Natural killer cell (primary cell): ENCODE data around the gene CDHR1. TPM values are rescaled to one million over a fixed set of nuclear protein-coding genes. Genes with fewer than 3 reads are reported as not detected.

Experiments
- ATAC-seq, 3 donors: fragments of 150-1000 bp in 2 of 3; fragments of 200-7000 bp in 1 of 3; cut with Tn5 transposase; 1 replicate in 1 of 3; 2 replicates in 2 of 3; pipeline ENCODE4 v1.10.0; 2021; ENCODE audit warnings: mild to moderate bottlenecking in 2 of 3, moderate library complexity in 2 of 3
- DNase-seq, 2 donors: peaks; one replicate each; pipeline versions ENCODE4 v3.0.0 to v3.0.0-alpha.2; 2013 to 2021; ENCODE audit warnings: mixed read lengths in 1 of 2
- H3K27ac ChIP-seq: one replicate; pipeline ENCODE4 v1.5.1; 2013; ENCODE audit warnings: mild to moderate bottlenecking, low read length
- H3K27me3 ChIP-seq: one replicate; pipeline ENCODE4 v1.6.1; 2013; ENCODE audit warnings: low read length; ENCODE audit not compliant: control insufficient read depth, insufficient read depth
- H3K36me3 ChIP-seq: one replicate; pipeline ENCODE4 v1.6.1; 2013; ENCODE audit warnings: low read length; ENCODE audit not compliant: control insufficient read depth, insufficient read depth
- H3K4me1 ChIP-seq: one replicate; pipeline ENCODE4 v1.6.1; 2013; ENCODE audit warnings: low read length; ENCODE audit not compliant: control insufficient read depth, insufficient read depth
- H3K4me3 ChIP-seq: one replicate; pipeline ENCODE4 v1.5.1; 2013; ENCODE audit warnings: low read length
- H3K9me3 ChIP-seq: one replicate; pipeline ENCODE4 v1.6.1; 2013; ENCODE audit warnings: low read length; ENCODE audit not compliant: control insufficient read depth, insufficient read depth
- H3K27ac Mint-ChIP-seq, 2 donors: one replicate each; pipeline ENCODE4 v1.8.0; 2022; ENCODE audit warnings: mild to moderate bottlenecking in 2 of 2, mixed read lengths in 2 of 2, moderate library complexity in 1 of 2
- H3K27me3 Mint-ChIP-seq, 2 donors: one replicate each; pipeline ENCODE4 v1.8.0; 2022; ENCODE audit warnings: low read depth in 2 of 2, mixed read lengths in 2 of 2
- H3K36me3 Mint-ChIP-seq: one replicate; pipeline ENCODE4 v1.8.0; 2022; ENCODE audit warnings: mixed read lengths
- H3K4me1 Mint-ChIP-seq, 2 donors: one replicate each; pipeline ENCODE4 v1.8.0; 2022; ENCODE audit warnings: mixed read lengths in 2 of 2
- H3K4me3 Mint-ChIP-seq: one replicate; pipeline ENCODE4 v1.8.0; 2022; ENCODE audit warnings: mild to moderate bottlenecking, moderate library complexity, mixed read lengths
- H3K9me3 Mint-ChIP-seq, 2 donors: one replicate each; pipeline ENCODE4 v1.8.0; 2022; ENCODE audit warnings: mixed read lengths in 2 of 2
- CTCF ChIP-seq: fragments of 200-600 bp; IDR thresholded peaks from one replicate; pipeline ENCODE4 v1.8.0; 2022; ENCODE audit warnings: antibody characterized with exemption
- WGBS: methylation state at CpG from one replicate; pipeline ENCODE4 v1.1.7; 2013; ENCODE audit warnings: missing lambda C conversion rate; ENCODE audit not compliant: insufficient coverage; 5-methylcytosine and 5-hydroxymethylcytosine counted together
- intact Hi-C: fragments of 100-400 bp; cut with micrococcal nuclease; formaldehyde crosslinking; loops from one replicate; pipeline ENCODE4 v1.14.2; 2022
- total RNA-seq, 4 donors: library from RNA; stranded (reverse); fragments of 120-200 nt in 1 of 4; gene quantifications; one replicate each; pipeline versions ENCODE4 v1.2.3 to v1.2.4, GENCODE V29; 2013 to 2022

Gene CDHR1
- total RNA-seq, 3 donors from 2014 or later (not counting 1 experiment from before 2014, with no cell fraction given): 4.0 to 9.5 (median 6.5) TPM

GRCh38 chr10:84232376-84232775 lies 38.0 kb downstream of the CDHR1 start:
- Mint-ChIP-seq H3K27ac (no peak overlapping the region), H3K9me3 (no peaks in the 10 kb centered on the region), H3K27me3 (peaks cover 21 to 46% of the 10 kb centered on the region in 2 donors), H3K4me1 (no peaks in the 10 kb centered on the region), H3K4me3 (no peak overlapping the region), H3K36me3 (no peaks in the 10 kb centered on the region)
- Histone ChIP-seq H3K36me3 (no peaks in the 10 kb centered on the region), H3K4me3 (no peak overlapping the region), H3K9me3 (no peaks in the 10 kb centered on the region), H3K27ac (no peak overlapping the region), H3K4me1 (no peaks in the 10 kb centered on the region), H3K27me3 (no peaks in the 10 kb centered on the region)
- intact Hi-C loops: no loop called here
- TF ChIP-seq CTCF: no peak
- no peak for ATAC-seq
- DNase-seq: no peak
- 81% methylated on average over 10 of the region's 10 CpGs for WGBS

DNA sequence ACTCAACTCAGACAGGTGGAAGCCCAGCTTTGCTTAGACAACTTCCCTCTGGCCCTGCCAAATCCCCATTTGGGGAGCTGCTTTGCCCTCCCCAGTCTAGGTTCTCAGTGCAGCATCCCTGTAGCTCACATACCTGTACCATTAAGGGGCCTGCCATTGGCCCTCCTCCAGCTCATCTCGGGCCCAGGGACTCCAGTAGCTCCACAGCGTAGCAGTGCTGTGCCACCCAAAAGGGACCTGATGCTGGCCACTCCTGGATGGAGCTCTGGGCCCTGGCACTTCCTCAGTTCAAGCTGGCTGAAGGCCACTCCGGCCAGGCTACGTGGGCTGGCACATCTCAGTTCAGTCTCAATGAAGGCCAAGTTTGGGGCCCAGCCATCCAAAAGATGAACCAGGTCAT lies 39.6 kb downstream of the CDHR1 start:
- 82% methylated on average over 4 of the region's 4 CpGs for WGBS
- Mint-ChIP-seq H3K4me1 (no peaks in the 10 kb centered on the region), H3K4me3 (no peak overlapping the region), H3K9me3 (no peaks in the 10 kb centered on the region), H3K27ac (no peak overlapping the region), H3K36me3 (no peaks in the 10 kb centered on the region), H3K27me3 (peaks cover 24 to 38% of the 10 kb centered on the region in 2 donors)
- ATAC-seq (no peak), DNase-seq (no peak)
- no peak overlapping the region for H3K27ac ChIP-seq
- H3K9me3 ChIP-seq: no peaks in the 10 kb centered on the region
- no peaks in the 10 kb centered on the region for H3K27me3 ChIP-seq
- intact Hi-C loops: no loop called here
- TF ChIP-seq CTCF: no peak
- H3K4me3 ChIP-seq: no peak overlapping the region
- no peaks in the 10 kb centered on the region for H3K36me3 ChIP-seq
- no peaks in the 10 kb centered on the region for H3K4me1 ChIP-seq

- no peak for TF ChIP-seq CTCF
- Mint-ChIP-seq H3K4me3 (no peak overlapping the region), H3K4me1 (no peaks in the 10 kb centered on the region), H3K27me3 (peaks cover 26 to 33% of the 10 kb centered on the region in 2 donors), H3K36me3 (no peaks in the 10 kb centered on the region), H3K27ac (no peak overlapping the region), H3K9me3 (no peaks in the 10 kb centered on the region)
- Histone ChIP-seq H3K9me3 (no peaks in the 10 kb centered on the region), H3K27me3 (no peaks in the 10 kb centered on the region), H3K36me3 (no peaks in the 10 kb centered on the region), H3K4me3 (no peak overlapping the region), H3K27ac (no peak overlapping the region), H3K4me1 (no peaks in the 10 kb centered on the region)
- intact Hi-C loops: no loop called here
- WGBS: 81% methylated on average over 4 of the region's 4 CpGs
- DNase-seq: no peak
- no peak for ATAC-seq
Measured at GRCh38 chr10:84234479-84234878, 40.1 kb downstream of the CDHR1 start.

GRCh38 chr10:84235096-84235495 lies 40.8 kb downstream of the CDHR1 start:
- no peak for ATAC-seq
- Histone ChIP-seq H3K27me3 (no peaks in the 10 kb centered on the region), H3K4me1 (no peaks in the 10 kb centered on the region), H3K36me3 (no peaks in the 10 kb centered on the region), H3K4me3 (no peak overlapping the region), H3K9me3 (no peaks in the 10 kb centered on the region), H3K27ac (no peak overlapping the region)
- TF ChIP-seq CTCF: no peak
- no peaks in the 10 kb centered on the region for H3K4me1 Mint-ChIP-seq
- no peak overlapping the region for H3K4me3 Mint-ChIP-seq
- peaks cover 24 to 27% of the 10 kb centered on the region in 2 donors for H3K27me3 Mint-ChIP-seq
- WGBS: 79% methylated on average over 3 of the region's 4 CpGs
- H3K27ac Mint-ChIP-seq: no peak overlapping the region
- intact Hi-C loops: no loop called here
- no peaks in the 10 kb centered on the region for H3K36me3 Mint-ChIP-seq
- no peaks in the 10 kb centered on the region for H3K9me3 Mint-ChIP-seq
- DNase-seq: no peak
